Transverse colon (tissue), 4 donors: ENCODE data around the gene BID. TPM values are rescaled to one million over a fixed set of nuclear protein-coding genes. Genes with fewer than 3 reads are reported as not detected.
"Not testable (repeated sequence)": the region's sequence is repeated elsewhere in the genome, so short reads cannot be mapped to it uniquely, and the experiment has no call there.

Experiments
- DNase-seq: peaks from one replicate; pipeline ENCODE4 v3.0.0-alpha.2; 2019
- H3K27ac ChIP-seq, 4 donors: fragments of 200-600 bp; sonication (generic); 2 replicates each; pipeline ENCODE4 v1.5.1; 2016 to 2018; ENCODE audit warnings: inconsistent platforms in 4 of 4
- H3K27me3 ChIP-seq: fragments of 200-600 bp; sonication (generic); 2 replicates; pipeline ENCODE4 v1.5.1; 2017; ENCODE audit warnings: inconsistent platforms
- H3K36me3 ChIP-seq, 4 donors: fragments of 200-600 bp; sonication (generic); 2 replicates each; pipeline ENCODE4 v1.5.1; 2017 to 2019; ENCODE audit warnings: inconsistent platforms in 4 of 4
- H3K4me1 ChIP-seq, 4 donors: fragments of 200-600 bp; sonication (generic); 2 replicates each; pipeline ENCODE4 v1.5.1; 2017 to 2020; ENCODE audit warnings: inconsistent platforms in 4 of 4
- H3K4me3 ChIP-seq, 4 donors: fragments of 200-600 bp; sonication (generic); 1 replicate in 1 of 4; 2 replicates in 3 of 4; pipeline versions ENCODE4 v1.5.1 to v1.6.1; 2017 to 2019; ENCODE audit warnings: inconsistent platforms in 4 of 4
- H3K9me3 ChIP-seq, 2 donors: fragments of 200-600 bp; sonication (generic); 2 replicates each; pipeline ENCODE4 v1.5.1; 2017 to 2019; ENCODE audit warnings: inconsistent platforms in 2 of 2
- EP300 ChIP-seq: sonication (generic); formaldehyde crosslinking; IDR thresholded peaks from one replicate; pipeline ENCODE4 v1.6.1; 2017; ENCODE audit warnings: antibody characterized with exemption, low read depth
- POLR2A ChIP-seq: fragments of 450-650 bp; IDR thresholded peaks from one replicate; pipeline ENCODE4 v1.6.1; 2016; ENCODE audit warnings: antibody characterized with exemption, mild to moderate bottlenecking, moderate library complexity
- POLR2AphosphoS5 ChIP-seq, 3 donors: sonication (generic); formaldehyde crosslinking; IDR thresholded peaks; one replicate each; pipeline ENCODE4 v1.6.1; 2016; ENCODE audit warnings: antibody characterized with exemption in 3 of 3
- WGBS, 2 donors: methylation state at CpG; one replicate each; pipeline ENCODE4 v1.1.5; 2018; ENCODE audit warnings: low coverage in 1 of 2; 5-methylcytosine and 5-hydroxymethylcytosine counted together
- in situ Hi-C, 4 donors: fragments of 200-750 bp; cut with MboI; loops; one replicate each; pipeline versions ENCODE4 v1.15.0 to v1.15.1; 2017; ENCODE audit warnings: low sequenced_read_pairs in 3 of 4, low pct_ligation_motif_present in 1 of 4, low pct_unique_long_range_greater_than_20kb in 1 of 4
- intact Hi-C: fragments of 100-400 bp; cut with DNase I; formaldehyde crosslinking; loops from one replicate; pipeline ENCODE4 v1.15.1; 2023; ENCODE audit warnings: low total_unique reads
- total RNA-seq, 4 donors: library from RNA; depleted of rRNA; stranded (reverse); fragments of >200 nt; gene quantifications; one replicate each; pipeline ENCODE4 v1.1.0, GENCODE V29; 2016
- TF ChIP-seq, protein P1 (sequence below), 5 experiments: fragments of 200-600 bp in 3 of 5; fragments of 450-650 bp in 2 of 5; sonication (generic) in 3 of 5; IDR thresholded peaks; 1 replicate in 2 of 5; 2 replicates in 3 of 5; pipeline ENCODE4 v1.5.1; 2016 to 2017; ENCODE audit warnings: antibody characterized with exemption in 5 of 5, inconsistent platforms in 3 of 5, mild to moderate bottlenecking in 2 of 5, moderate library complexity in 1 of 5

The BID gene
- total RNA-seq, 4 donors from 2014 or later: 21.1 to 59.5 (median 25.5) TPM

DNA sequence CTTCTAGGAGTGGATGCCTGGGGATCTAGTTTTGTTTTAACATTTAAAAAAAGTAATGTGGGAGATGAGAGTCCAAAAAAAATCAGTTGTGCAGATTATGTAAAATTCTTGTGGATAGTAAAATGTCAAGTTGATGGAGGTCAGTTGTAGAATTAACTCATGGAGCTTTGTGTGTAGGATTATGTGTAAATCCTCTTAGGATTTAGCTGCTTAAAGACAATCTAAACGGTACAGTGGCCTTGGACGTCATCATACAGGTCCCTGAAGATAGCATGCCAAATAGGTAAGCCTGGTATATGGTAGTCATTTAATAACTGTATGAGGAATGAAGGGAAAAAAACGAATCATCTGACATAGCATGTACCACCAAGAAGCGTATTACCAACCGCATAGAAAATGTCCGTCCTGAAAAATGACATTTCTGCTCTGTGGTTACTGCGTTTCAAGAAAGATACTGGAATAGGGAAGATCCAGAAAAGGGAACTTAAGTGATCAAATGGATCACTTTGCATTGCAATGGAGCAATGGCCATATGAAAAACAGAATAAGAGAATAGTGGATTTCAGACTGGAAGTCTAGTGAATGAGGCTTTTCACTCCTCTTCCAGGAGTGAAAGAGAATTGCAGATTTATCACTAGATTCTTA is 74.5 kb downstream of the BID start:
- TF ChIP-seq EP300 (no peak), POLR2A (no peak), POLR2AphosphoS5 (IDR thresholded peaks at IDR 0.05) (no peak)
- TF ChIP-seq, protein P1, sequence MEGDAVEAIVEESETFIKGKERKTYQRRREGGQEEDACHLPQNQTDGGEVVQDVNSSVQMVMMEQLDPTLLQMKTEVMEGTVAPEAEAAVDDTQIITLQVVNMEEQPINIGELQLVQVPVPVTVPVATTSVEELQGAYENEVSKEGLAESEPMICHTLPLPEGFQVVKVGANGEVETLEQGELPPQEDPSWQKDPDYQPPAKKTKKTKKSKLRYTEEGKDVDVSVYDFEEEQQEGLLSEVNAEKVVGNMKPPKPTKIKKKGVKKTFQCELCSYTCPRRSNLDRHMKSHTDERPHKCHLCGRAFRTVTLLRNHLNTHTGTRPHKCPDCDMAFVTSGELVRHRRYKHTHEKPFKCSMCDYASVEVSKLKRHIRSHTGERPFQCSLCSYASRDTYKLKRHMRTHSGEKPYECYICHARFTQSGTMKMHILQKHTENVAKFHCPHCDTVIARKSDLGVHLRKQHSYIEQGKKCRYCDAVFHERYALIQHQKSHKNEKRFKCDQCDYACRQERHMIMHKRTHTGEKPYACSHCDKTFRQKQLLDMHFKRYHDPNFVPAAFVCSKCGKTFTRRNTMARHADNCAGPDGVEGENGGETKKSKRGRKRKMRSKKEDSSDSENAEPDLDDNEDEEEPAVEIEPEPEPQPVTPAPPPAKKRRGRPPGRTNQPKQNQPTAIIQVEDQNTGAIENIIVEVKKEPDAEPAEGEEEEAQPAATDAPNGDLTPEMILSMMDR (IDR thresholded peaks at IDR 0.05): no peak
- Histone ChIP-seq H3K4me1 (no peaks in the 10 kb centered on the region), H3K36me3 (no peaks in the 10 kb centered on the region), H3K4me3 (no peak overlapping the region), H3K9me3 (no peaks in the 10 kb centered on the region), H3K27ac (no peak overlapping the region), H3K27me3 (no peaks in the 10 kb centered on the region)
- intact Hi-C loops: no loop called here
- in situ Hi-C loops: no loop called here
- no peak for DNase-seq
- 80 to 84% methylated on average over 7 of the region's 7 CpGs for WGBS, 2 donors

DNA sequence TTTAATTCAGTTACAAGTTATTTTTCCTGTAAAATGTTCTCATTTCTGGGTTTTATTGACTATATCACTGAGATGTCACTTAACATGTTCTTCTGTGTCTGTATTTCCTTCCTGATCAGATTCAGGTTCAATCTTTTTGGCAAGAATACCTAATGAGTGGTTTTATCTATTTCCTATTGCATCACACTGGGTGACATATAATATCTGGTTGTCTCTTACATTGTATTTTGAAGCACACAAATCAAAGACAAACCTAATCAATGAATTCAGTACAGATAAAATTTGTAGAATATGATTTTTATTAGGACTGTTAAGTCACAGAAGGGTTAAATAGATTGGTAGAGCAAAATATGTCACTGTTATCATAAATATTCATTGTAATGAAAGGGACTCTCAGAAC is 75.3 kb downstream of the BID start:
- Histone ChIP-seq H3K9me3 (no peaks in the 10 kb centered on the region), H3K36me3 (no peaks in the 10 kb centered on the region), H3K27me3 (no peaks in the 10 kb centered on the region), H3K4me1 (no peaks in the 10 kb centered on the region), H3K27ac (no peak overlapping the region), H3K4me3 (no peak overlapping the region)
- in situ Hi-C loops (no loop called here), intact Hi-C loops (no loop called here)
- no peak for TF ChIP-seq EP300
- TF ChIP-seq POLR2AphosphoS5 (IDR thresholded peaks at IDR 0.05): no peak
- no peak for TF ChIP-seq POLR2A
- TF ChIP-seq, protein P1 (IDR thresholded peaks at IDR 0.05): no peak
- DNase-seq: no peak

DNA sequence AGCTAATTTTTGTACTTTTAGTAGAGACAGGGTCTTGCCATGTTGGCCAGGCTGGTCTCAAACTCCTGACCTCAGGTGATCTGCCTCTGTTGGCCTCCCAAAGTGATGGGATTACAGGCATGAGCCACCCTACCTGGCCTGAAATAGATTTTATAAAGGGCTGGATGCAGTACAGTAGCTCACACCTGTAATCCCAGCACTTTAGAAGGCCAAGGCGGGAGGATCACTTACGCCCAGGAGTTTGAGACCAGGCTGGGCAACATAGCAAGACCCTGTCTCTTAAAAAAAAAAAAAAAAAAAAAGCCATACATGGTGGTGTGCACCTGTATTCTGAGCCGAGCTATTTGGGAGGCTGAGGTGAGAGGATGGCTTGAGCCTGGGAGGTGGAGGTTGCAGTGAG is 76.0 kb downstream of the BID start:
- intact Hi-C loops, DNase-seq, H3K4me1 ChIP-seq, in situ Hi-C loops, H3K27ac ChIP-seq, H3K27me3 ChIP-seq, H3K36me3 ChIP-seq, H3K9me3 ChIP-seq, H3K4me3 ChIP-seq: not testable (repeated sequence)
- WGBS, 2 donors: 96 to 100% methylated on average over 1 to 3 of the region's 3 CpGs

DNA sequence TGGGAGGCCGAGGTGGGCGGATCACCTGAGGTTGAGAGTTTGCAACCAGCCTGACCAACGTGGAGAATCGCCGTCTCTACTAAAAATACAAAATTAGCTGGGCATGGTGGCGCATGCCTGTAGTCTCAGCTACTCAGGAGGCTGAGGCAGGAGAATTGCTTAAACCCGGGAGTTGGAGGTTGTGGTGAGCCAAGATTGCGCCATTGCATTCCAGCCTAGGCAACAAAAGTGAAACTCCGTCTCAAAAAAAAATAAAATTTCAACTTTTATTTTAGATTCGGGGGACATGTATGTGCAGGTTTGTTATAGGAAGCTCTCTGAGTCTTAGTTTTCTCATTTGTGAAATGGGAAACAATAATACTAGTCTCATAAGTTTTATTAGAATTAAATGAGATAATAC is 77.1 kb downstream of the BID start:
- H3K27ac ChIP-seq, H3K36me3 ChIP-seq, H3K9me3 ChIP-seq, H3K27me3 ChIP-seq, H3K4me1 ChIP-seq, intact Hi-C loops, in situ Hi-C loops, H3K4me3 ChIP-seq, DNase-seq: not testable (repeated sequence)
- WGBS, 2 donors: 90 to 99% methylated on average over 9 to 10 of the region's 10 CpGs

DNA sequence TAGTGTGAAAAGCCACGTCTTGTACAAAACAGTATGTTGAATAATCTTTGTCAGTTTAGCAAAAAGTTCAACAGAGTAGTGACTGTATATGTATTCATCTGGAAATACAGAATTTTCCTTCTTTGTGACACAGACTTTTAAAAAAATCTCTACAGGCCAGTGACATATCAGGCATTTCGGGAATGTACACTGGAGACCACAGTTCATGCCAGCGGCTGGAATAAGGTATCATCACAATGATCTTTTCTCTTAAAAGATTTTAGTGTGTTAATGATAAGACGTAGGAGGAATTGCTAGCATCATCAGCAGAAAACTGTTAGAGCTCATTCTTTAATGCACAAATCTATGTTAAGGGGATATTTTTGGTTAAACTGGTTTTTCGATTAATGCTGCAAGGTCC is 78.3 kb downstream of the BID start:
- Histone ChIP-seq H3K4me3 (no peak overlapping the region), H3K27ac (no peak overlapping the region), H3K36me3 (no peaks in the 10 kb centered on the region), H3K4me1 (no peaks in the 10 kb centered on the region), H3K27me3 (no peaks in the 10 kb centered on the region), H3K9me3 (no peaks in the 10 kb centered on the region)
- 93 to 94% methylated on average over 5 of the region's 5 CpGs for WGBS, 2 donors
- in situ Hi-C loops (no loop called here), intact Hi-C loops (no loop called here)
- no peak for DNase-seq
- no peak for TF ChIP-seq POLR2AphosphoS5 (IDR thresholded peaks at IDR 0.05)
- TF ChIP-seq EP300: no peak
- no peak for TF ChIP-seq POLR2A
- TF ChIP-seq, protein P1 (IDR thresholded peaks at IDR 0.05): no peak
